GM12801 (cell line): ENCODE measurements around the gene GPR160.

ENCODE experiments used
- TF ChIP-seq, protein P1 (sequence below): IDR thresholded peaks from one replicate; pipeline ENCODE4 v1.5.1; 2011; ENCODE audit warnings: control low read depth; ENCODE audit not compliant: insufficient read length; ENCODE audit errors: extremely low read depth

Gene GPR160

DNA sequence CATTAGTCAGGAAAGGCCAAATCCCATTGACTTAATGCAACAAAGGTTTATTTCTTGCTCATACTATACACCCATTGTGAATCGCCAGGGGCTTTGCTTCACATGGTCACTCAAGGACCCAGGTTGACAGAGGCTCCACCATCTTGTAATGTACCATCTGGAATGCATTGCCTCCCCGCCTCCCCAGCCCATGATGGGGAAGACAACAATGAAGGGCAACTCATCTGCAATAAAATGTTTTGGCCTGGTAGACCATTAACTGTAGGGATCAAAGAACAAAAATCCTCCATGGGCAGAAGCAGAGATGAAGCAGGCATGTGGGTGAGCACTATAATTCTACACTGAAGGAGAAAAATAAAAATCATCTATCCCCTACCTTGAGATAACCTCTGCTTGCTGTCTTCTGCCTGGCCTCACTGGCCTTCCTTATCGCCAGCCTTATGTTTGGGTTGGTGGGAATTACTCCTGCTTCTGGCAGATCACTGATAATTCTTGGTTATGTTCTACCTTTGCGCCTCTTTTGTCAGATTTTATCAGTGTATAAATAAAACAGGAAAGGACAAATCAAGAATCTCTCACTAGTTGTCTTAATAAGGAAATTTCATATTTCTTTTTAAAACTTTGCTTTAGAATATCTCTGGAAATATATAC, 37.8 kb downstream of the GPR160 start:
- TF ChIP-seq, protein P1, sequence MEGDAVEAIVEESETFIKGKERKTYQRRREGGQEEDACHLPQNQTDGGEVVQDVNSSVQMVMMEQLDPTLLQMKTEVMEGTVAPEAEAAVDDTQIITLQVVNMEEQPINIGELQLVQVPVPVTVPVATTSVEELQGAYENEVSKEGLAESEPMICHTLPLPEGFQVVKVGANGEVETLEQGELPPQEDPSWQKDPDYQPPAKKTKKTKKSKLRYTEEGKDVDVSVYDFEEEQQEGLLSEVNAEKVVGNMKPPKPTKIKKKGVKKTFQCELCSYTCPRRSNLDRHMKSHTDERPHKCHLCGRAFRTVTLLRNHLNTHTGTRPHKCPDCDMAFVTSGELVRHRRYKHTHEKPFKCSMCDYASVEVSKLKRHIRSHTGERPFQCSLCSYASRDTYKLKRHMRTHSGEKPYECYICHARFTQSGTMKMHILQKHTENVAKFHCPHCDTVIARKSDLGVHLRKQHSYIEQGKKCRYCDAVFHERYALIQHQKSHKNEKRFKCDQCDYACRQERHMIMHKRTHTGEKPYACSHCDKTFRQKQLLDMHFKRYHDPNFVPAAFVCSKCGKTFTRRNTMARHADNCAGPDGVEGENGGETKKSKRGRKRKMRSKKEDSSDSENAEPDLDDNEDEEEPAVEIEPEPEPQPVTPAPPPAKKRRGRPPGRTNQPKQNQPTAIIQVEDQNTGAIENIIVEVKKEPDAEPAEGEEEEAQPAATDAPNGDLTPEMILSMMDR: no peak

DNA sequence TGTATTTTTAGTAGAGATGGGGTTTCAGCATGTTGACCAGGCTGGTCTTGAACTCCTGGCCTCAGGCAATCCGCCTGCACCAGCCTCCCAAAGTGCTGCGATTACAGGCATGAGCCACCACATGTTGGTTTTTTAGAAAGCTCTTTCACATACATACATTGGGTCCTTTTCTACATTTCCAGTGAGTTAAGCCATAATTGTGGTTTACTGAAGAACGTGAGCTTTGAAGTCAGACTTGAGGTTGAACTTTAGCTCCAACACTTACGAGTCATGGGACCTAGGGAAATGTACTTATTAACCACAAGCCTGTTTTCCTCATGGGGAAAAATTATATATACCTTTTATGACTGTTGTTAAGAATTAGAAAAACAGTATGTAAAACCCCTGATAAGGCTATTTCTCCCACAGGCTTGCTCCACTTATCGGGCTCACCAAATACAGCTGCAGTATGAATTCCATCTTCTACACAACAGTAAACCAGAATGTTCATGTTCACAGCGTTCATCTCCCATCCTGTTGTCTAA, 39.0 kb downstream of the GPR160 start:
- TF ChIP-seq, protein P1: no peak

DNA sequence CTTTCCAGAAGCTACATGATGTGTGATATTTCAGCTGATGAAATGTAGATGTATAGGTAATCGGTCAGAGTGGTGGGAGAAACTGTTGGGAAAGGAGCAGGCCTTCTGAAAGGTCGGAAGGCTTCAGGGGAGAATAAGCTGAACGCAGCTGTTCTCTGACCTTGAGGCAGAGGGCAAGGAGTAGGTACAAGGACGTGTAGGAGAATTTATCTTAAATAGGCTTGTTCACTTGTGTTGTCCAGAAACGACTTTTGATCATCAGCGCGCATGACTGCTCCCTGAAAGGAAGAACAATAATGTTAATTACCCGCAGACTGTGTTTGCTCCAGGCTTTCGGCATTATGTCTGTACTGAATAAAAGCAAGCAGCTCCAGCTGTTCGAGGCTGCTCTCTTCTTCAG, 39.6 kb downstream of the GPR160 start:
- TF ChIP-seq, protein P1: no peak

DNA sequence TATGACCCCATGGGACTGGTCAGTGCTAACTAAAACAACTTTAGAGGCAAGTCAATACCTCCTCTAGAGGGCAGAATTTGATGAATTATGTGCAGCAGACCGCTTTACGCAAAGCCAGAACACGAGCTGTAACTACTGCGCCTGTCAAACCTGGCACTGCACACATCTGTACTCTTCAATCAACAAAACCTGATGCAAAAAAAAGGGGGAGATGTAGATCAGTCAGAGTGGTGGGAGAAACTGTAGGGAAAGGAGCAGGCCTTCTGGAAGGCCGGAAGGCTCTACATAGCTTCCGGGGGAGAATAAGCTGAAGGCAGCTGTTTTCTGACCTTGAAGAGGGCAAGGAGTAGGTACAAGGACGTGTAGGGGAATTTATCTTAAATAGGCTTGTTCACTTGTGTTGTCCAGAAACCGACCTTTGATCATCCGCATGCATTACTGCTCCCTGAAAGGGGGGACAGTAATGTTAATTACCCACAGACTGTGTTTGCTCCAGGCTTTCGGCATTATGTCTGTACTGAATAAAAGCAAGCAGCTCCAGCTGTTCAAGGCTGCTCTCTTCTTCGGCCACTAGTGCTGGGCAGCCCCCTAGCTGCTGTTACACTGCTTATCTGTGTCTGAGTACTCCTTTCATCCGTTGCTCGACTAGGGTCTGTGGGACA, 41.0 kb downstream of the GPR160 start:
- TF ChIP-seq, protein P1: no peak

DNA sequence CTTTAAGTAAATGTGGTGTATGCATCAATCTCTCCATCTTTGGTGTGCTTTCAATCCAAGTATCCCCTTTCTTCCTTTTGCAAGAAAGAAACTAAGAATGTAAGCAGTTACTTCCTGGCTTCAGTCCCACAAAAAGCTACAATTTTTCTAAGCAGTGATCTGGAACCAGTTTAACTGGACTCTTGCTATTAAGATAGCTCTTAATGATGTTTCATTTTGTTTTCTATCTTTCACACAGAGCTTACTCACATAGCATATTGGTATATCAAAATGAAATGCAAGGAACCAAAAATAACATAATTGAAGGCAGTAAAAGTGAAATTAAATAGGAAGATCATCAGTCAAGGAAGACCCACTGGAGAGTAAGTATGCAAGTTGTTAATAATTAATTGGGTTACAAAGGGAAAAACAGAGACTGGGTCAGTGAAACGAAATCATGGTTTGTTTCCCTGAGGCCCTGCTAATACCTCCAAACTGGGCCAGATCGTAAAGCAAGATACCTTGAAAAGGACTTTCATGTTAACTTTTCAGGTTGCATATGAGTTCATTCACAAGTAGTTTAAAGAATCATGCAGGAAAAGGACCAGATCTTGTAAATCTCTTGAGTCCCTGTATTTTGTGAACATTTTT, 41.9 kb downstream of the GPR160 start:
- TF ChIP-seq, protein P1: no peak

DNA sequence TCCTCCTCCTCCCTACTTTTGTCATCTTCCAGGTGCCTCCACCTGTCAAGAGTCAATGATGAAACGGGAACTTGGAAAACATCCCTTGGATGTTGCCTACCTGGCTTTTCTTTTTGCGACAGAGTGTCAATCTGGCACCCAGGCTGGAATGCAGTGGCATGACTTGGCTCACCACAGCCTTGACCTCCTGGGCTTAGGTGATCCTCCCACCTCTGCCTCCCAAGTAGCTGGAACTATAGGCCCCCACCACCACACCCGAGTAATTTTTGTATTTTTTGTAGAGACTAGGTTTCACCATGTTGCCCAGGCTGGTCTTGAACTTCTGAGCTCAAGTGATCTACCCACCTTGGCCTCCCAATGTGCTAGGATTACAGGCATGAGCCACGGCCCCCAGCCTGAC, 42.8 kb downstream of the GPR160 start:
- TF ChIP-seq, protein P1: no peak

DNA sequence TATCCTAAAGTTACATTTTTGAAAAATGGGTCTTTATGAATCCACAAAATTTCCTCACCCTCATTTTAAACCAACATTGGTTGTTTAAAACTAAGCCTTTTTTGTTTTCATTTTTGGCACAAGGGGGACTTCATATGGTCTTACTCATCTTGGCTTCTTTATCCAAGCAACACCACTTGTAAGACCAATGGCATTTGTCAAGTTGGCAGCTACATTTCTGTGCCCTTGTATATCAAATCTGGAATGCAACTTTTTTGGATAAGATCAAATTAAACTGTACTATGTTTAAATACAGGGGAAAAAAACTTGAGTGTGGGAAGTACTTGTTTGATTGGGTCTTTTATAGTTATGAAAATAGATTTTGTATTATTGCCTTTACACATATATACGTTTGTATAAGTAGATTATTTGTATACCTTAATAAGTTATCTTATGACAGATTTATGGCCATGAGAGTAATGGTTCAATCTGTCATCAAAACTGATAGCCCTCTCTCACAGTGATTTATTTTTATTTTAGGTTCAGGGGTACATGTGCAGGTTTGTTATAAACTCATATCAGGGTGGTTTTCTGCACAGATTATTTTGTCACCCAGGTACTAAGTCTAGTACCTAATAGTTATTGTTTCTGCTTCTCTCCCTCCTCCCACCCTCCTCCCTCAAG, 43.4 kb downstream of the GPR160 start:
- TF ChIP-seq, protein P1: no peak
